Measurements from ENCODE around the gene AURKA.
"Not testable (repeated sequence)": the region's sequence is repeated elsewhere in the genome, so short reads cannot be mapped to it uniquely, and the experiment has no call there.

AURKA gene

DNA sequence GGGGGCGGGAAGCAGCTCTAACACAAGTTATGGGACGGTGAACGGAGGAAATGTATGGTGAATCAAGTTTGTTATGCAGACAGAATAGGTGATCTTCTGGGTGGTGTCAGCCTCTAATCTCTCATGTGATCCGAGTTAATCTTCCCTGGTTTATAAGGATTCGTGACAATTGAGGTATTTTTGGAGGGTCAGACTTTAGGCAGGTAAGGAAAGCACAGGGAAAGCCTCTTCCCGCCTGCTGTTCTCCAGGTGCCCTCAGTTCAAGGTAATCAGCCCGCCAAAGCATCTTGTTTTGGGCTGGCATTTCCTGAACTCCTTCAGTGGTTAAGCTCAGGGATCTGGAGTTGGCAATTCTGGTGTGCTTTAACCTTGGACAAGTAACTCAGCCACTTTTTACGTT, 1.6 kb upstream of the AURKA start:
- in situ Hi-C loops (cut with HindIII; ENCODE audit: low sequenced_read_pairs): no loop called here
- H3K4me3 ChIP-seq (ENCODE audit: low read depth, low read length): peak overlapping the region; percentile 85

GRCh38 chr20:56392881-56393482, 967 bp upstream of the AURKA start:
- TF ChIP-seq, protein P1, sequence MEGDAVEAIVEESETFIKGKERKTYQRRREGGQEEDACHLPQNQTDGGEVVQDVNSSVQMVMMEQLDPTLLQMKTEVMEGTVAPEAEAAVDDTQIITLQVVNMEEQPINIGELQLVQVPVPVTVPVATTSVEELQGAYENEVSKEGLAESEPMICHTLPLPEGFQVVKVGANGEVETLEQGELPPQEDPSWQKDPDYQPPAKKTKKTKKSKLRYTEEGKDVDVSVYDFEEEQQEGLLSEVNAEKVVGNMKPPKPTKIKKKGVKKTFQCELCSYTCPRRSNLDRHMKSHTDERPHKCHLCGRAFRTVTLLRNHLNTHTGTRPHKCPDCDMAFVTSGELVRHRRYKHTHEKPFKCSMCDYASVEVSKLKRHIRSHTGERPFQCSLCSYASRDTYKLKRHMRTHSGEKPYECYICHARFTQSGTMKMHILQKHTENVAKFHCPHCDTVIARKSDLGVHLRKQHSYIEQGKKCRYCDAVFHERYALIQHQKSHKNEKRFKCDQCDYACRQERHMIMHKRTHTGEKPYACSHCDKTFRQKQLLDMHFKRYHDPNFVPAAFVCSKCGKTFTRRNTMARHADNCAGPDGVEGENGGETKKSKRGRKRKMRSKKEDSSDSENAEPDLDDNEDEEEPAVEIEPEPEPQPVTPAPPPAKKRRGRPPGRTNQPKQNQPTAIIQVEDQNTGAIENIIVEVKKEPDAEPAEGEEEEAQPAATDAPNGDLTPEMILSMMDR (IDR thresholded peaks at IDR 0.05; ENCODE audit: low read depth, low read length, missing control alignments): no peak
- in situ Hi-C loops (cut with HindIII; ENCODE audit: low sequenced_read_pairs): no loop called here
- peak overlapping the region; percentile 85 for H3K4me3 ChIP-seq (ENCODE audit: low read depth, low read length)
- DNase-seq (ENCODE audit: low read depth): no peak

More for the DNA sequence above, 1.6 kb upstream of the AURKA start:
- TF ChIP-seq, protein P1 (IDR thresholded peaks at IDR 0.05; ENCODE audit: low read depth, low read length, missing control alignments): no peak
- no peak for DNase-seq (ENCODE audit: low read depth)

DNA sequence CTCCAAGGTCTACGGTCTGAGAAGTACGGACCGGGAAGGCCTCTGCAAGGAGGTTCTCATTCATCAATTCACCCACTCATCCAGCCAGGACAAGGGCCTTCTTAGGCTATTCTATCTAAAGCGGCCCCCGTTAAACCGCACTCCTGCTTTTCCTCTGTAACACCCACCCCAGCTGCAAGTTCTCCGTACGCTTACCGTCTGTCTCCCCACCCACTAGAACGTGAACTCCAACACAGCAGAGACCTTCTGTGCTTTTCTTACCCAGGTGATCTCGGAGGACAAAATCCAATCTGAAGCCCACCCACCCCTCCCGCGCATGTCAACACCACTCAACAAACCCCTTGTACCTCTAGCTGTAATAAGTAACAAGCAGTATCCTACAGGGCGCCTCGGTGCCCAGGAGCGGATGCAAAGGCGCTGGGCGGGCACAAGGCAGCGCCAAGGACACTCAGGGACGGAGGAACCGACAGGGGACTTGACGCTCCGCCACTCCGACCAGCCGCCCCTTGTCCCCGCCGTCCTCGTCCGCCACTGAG, 351 bp downstream of the AURKA start:
- no peak for DNase-seq (ENCODE audit: low read depth)
- in situ Hi-C loops (cut with HindIII; ENCODE audit: low sequenced_read_pairs): no loop called here
- peak overlapping the region; percentile 85 for H3K4me3 ChIP-seq (ENCODE audit: low read depth, low read length)
- TF ChIP-seq, protein P1 (IDR thresholded peaks at IDR 0.05; ENCODE audit: low read depth, low read length, missing control alignments): no peak

- no peak for DNase-seq (ENCODE audit: low read depth)
- in situ Hi-C loops (cut with HindIII; ENCODE audit: low sequenced_read_pairs): no loop called here
- TF ChIP-seq, protein P1 (IDR thresholded peaks at IDR 0.05; ENCODE audit: low read depth, low read length, missing control alignments): no peak
- peak overlapping the region; percentile 85 for H3K4me3 ChIP-seq (ENCODE audit: low read depth, low read length)
Measured at GRCh38 chr20:56391037-56391436, 978 bp downstream of the AURKA start.

- in situ Hi-C loops (cut with HindIII; ENCODE audit: low sequenced_read_pairs); DNase-seq (ENCODE audit: low read depth); H3K4me3 ChIP-seq (ENCODE audit: low read depth, low read length): not testable (repeated sequence)
Measured at GRCh38 chr20:56390396-56390795, 1.6 kb downstream of the AURKA start.

GRCh38 chr20:56389807-56390206, 2.2 kb downstream of the AURKA start:
- TF ChIP-seq, protein P1 (IDR thresholded peaks at IDR 0.05; ENCODE audit: low read depth, low read length, missing control alignments): no peak
- in situ Hi-C loops (cut with HindIII; ENCODE audit: low sequenced_read_pairs): no loop called here
- DNase-seq (ENCODE audit: low read depth): no peak
- no peak overlapping the region for H3K4me3 ChIP-seq (ENCODE audit: low read depth, low read length)

GRCh38 chr20:56388882-56389281, 3.1 kb downstream of the AURKA start:
- TF ChIP-seq, protein P1 (IDR thresholded peaks at IDR 0.05; ENCODE audit: low read depth, low read length, missing control alignments): no peak
- H3K4me3 ChIP-seq (ENCODE audit: low read depth, low read length): no peak overlapping the region
- in situ Hi-C loops (cut with HindIII; ENCODE audit: low sequenced_read_pairs): no loop called here
- DNase-seq (ENCODE audit: low read depth): no peak

Measured in astrocyte of the cerebellum (primary cell).